Omental fat pad (tissue), 4 donors: Measurements from ENCODE around the gene FMN1. TPM values are rescaled to one million over a fixed set of nuclear protein-coding genes. Genes with fewer than 3 reads are reported as not detected.

Experiments
- small RNA-seq: library from RNA; depleted of rRNA; stranded (forward); fragments of <200 nt; gene quantifications from one replicate; pipeline ENCODE3, GENCODE V24; 2016
- total RNA-seq, 4 donors: library from RNA; depleted of rRNA; stranded (reverse); fragments of >200 nt; gene quantifications; one replicate each; pipeline ENCODE4 v1.1.0, GENCODE V29; 2016

FMN1 gene
- total RNA-seq, 4 donors from 2014 or later, result 19.9 to 35.5 (median 28.5) TPM

Small RNA genes lying within 50 kb of the gene (small RNA-seq; reads per million reads assigned to genes)
- not detected for gene RF00591

Other genes with a start within 250 kb of the FMN1 start
- gene RYR3, start 116.3 kb upstream of the FMN1 start, total RNA-seq, result 1 to 10 TPM in 3 of 4 donors, under 1 TPM in 1; 0.65 to 7.5 (median 2.6) TPM